Astrocyte (in vitro differentiated cells and primary cell): Measurements from ENCODE around the gene ZNF813. TPM values are rescaled to one million over a fixed set of nuclear protein-coding genes. Genes with fewer than 3 reads are reported as not detected.

Source experiments
- DNase-seq: peaks from one replicate; pipeline ENCODE4 v3.0.0-alpha.2; 2010; ENCODE audit warnings: low read depth
- FAIRE-seq: peaks from 2 replicates; lab custom pipeline; 2011; peaks lifted over from hg19 to GRCh38; lab: Jason Lieb, UNC
- H2AFZ ChIP-seq: 2 replicates; pipeline ENCODE4 v1.6.0; 2012; ENCODE audit warnings: low read depth, low read length, inconsistent platforms
- H3K27ac ChIP-seq: 2 replicates; pipeline ENCODE4 v1.5.1; 2011; ENCODE audit warnings: low read depth, low read length, inconsistent platforms
- H3K27me3 ChIP-seq: 2 replicates; pipeline ENCODE4 v1.6.0; 2011; ENCODE audit warnings: low read length, inconsistent platforms; ENCODE audit not compliant: insufficient read depth
- H3K36me3 ChIP-seq: 2 replicates; pipeline ENCODE4 v1.5.1; 2011; ENCODE audit warnings: low read length, inconsistent platforms; ENCODE audit not compliant: insufficient read depth
- H3K4me1 ChIP-seq: 2 replicates; pipeline ENCODE4 v1.5.1; 2011; ENCODE audit warnings: low read length, inconsistent platforms; ENCODE audit not compliant: insufficient read depth
- H3K4me2 ChIP-seq: 2 replicates; pipeline ENCODE4 v1.6.0; 2012; ENCODE audit warnings: low read length, inconsistent platforms
- H3K4me3 ChIP-seq: 2 replicates; pipeline ENCODE4 v1.5.1; 2011; ENCODE audit warnings: low read depth, mild to moderate bottlenecking, low read length, inconsistent platforms; ENCODE audit not compliant: insufficient read depth
- H3K79me2 ChIP-seq: 2 replicates; pipeline ENCODE4 v1.6.0; 2012; ENCODE audit warnings: mild to moderate bottlenecking, low read length, inconsistent platforms; ENCODE audit not compliant: insufficient read depth
- H3K9ac ChIP-seq: 2 replicates; pipeline ENCODE4 v1.6.0; 2012; ENCODE audit warnings: mild to moderate bottlenecking, low read length, inconsistent platforms
- H3K9me3 ChIP-seq: 2 replicates; pipeline ENCODE4 v1.5.1; 2012; ENCODE audit warnings: low read depth, mild to moderate bottlenecking, low read length, inconsistent platforms; ENCODE audit not compliant: insufficient read depth
- H4K20me1 ChIP-seq: 2 replicates; pipeline ENCODE4 v1.6.0; 2012; ENCODE audit warnings: low read length, inconsistent platforms; ENCODE audit not compliant: insufficient read depth
- H3K27ac Mint-ChIP-seq: one replicate; pipeline ENCODE4 v1.8.0; 2021; ENCODE audit warnings: mild to moderate bottlenecking, mixed read lengths; ENCODE audit not compliant: unreplicated experiment
- H3K27me3 Mint-ChIP-seq: one replicate; pipeline ENCODE4 v1.8.0; 2021; ENCODE audit warnings: low read depth, mixed read lengths; ENCODE audit not compliant: unreplicated experiment
- H3K36me3 Mint-ChIP-seq: one replicate; pipeline ENCODE4 v1.8.0; 2021; ENCODE audit warnings: low read depth, mixed read lengths; ENCODE audit not compliant: unreplicated experiment
- H3K4me1 Mint-ChIP-seq: one replicate; pipeline ENCODE4 v1.8.0; 2021; ENCODE audit warnings: low read depth, mixed read lengths; ENCODE audit not compliant: unreplicated experiment
- H3K4me3 Mint-ChIP-seq: one replicate; pipeline ENCODE4 v1.8.0; 2021; ENCODE audit warnings: mild to moderate bottlenecking, moderate library complexity, mixed read lengths; ENCODE audit not compliant: unreplicated experiment
- H3K9me3 Mint-ChIP-seq: one replicate; pipeline ENCODE4 v1.8.0; 2021; ENCODE audit warnings: mild to moderate bottlenecking, mixed read lengths; ENCODE audit not compliant: unreplicated experiment
- CTCF ChIP-seq: IDR thresholded peaks from 2 replicates; pipeline ENCODE4 v1.5.1; 2011; ENCODE audit warnings: low read depth, mild to moderate bottlenecking, inconsistent platforms, low read length, moderate library complexity; ENCODE audit not compliant: insufficient read depth
- total RNA-seq: library from RNA; stranded (reverse); gene quantifications from 2 replicates; pipeline ENCODE4 v1.2.1, GENCODE V29; 2021

ZNF813 gene
- total RNA-seq, 1 donor from 2014 or later = 3.7 TPM

GRCh38 chr19:53545271-53546065 is 77.9 kb downstream of the ZNF813 start:
- Histone ChIP-seq H3K4me3 (no peak overlapping the region), H2AFZ (no peak overlapping the region), H3K4me1 (no peaks in the 10 kb centered on the region), H3K79me2 (peaks cover 3% of the 10 kb centered on the region), H3K27me3 (no peaks in the 10 kb centered on the region), H3K9me3 (no peaks in the 10 kb centered on the region), H3K27ac (peak overlapping the region; percentile 66), H4K20me1 (no peaks in the 10 kb centered on the region), H3K9ac (peak overlapping the region; percentile 50), H3K4me2 (peak overlapping the region; percentile 46), H3K36me3 (no peaks in the 10 kb centered on the region)
- no peak for FAIRE-seq
- peak; percentile 86 for DNase-seq
- no peak overlapping the region for H3K4me3 Mint-ChIP-seq
- H3K27me3 Mint-ChIP-seq = no peaks in the 10 kb centered on the region
- H3K36me3 Mint-ChIP-seq = no peaks in the 10 kb centered on the region
- no peak for TF ChIP-seq CTCF
- H3K27ac Mint-ChIP-seq = no peak overlapping the region
- H3K4me1 Mint-ChIP-seq = peaks cover 2% of the 10 kb centered on the region
- H3K9me3 Mint-ChIP-seq = no peaks in the 10 kb centered on the region

Other genes starting within 250 kb of the ZNF813 start
- gene ZNF677, start 212.9 kb upstream of the ZNF813 start, total RNA-seq = 28.6 and 29.6 TPM in 2 replicates
- gene VN1R2, start 209.4 kb upstream of the ZNF813 start, total RNA-seq = not detected in 2 replicates
- not detected in 2 replicates for gene VN1R4, start 200.0 kb upstream of the ZNF813 start, total RNA-seq
- gene ZNF845, start 134.0 kb upstream of the ZNF813 start, total RNA-seq = 5.3 and 6.3 TPM in 2 replicates
- 5.4 and 7.1 TPM in 2 replicates for gene ZNF525, start 102.0 kb upstream of the ZNF813 start, total RNA-seq
- gene ZNF765, start 72.6 kb upstream of the ZNF813 start, total RNA-seq = 7.5 and 8.9 TPM in 2 replicates
- 10.3 and 11.3 TPM in 2 replicates for gene ZNF761, start 35.7 kb upstream of the ZNF813 start, total RNA-seq
- 4.8 and 5.1 TPM in 2 replicates for gene ZNF331, start 70.4 kb downstream of the ZNF813 start, total RNA-seq
- gene DPRX, start 164.3 kb downstream of the ZNF813 start, total RNA-seq = not detected in 2 replicates